ENCODE measurements around the gene BCAT1. TPM values are rescaled to one million over a fixed set of nuclear protein-coding genes. Genes with fewer than 3 reads are reported as not detected.
A peak's percentile ranks its signal among the peaks of the same experiment; 100 is the strongest.

Gene BCAT1
- total and polyA plus RNA-seq, 8 donors = 1.3 to 33.0 (median 7.4) TPM

DNA sequence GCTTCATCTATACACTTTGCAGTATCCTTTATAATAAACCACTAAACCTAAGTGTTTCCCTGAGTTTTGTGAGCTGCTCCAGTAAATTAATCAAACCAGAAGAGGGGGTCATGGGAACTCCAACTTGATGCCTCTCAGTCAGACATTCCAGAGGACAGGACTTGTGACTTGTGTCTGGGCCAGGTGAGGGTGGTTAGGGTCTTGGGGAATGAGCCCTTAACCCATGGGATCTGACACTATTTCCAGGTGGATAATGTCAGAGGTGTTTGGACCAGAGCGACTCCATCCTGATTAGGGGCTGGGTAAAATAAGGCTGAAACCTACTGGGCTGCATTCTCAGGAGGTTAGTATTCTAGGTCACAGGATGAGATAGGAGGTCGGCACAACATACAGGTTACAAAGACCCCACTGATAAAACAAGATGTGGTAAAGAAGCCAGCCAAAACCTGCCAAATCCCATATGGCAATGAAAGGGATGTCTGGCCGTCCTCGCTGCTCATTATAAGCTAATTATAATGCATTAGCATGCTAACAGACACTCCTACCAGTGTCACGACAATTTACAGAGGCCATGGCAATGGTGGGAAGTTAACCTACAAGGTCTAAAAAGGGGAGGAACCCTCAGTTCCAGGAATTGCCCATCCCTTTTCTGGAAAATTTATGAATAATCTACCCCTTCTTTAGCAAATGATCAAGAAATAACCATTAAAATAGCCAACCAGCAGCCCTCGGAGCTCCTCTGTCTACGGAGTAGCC is 58.7 kb downstream of the BCAT1 start:
- 91 to 98% (median 93%) methylated on average over 7 of the region's 7 CpGs for WGBS, 5 donors
- intact Hi-C loops (cut with DNase I; ENCODE audit: low total_unique reads) = no loop called here

DNA sequence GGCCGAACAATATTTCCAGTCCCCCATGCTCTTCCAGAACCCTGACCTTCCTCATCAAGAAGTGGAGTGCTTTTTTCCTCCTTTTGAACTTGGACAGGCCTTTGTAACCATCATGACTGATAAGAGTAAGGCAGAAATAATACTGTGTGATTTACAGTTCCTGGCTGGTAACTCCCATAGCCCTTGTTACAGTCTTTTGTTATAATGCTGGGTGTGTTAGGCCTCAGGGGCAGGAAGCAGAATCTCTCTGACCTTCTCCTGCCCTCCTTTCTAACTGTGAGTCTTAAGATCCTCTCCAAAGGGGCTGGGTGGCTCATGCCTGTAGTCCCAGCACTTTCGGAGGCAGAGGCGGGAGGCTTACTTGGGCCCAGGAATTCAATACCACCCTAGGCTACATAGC is 59.5 kb downstream of the BCAT1 start:
- TF ChIP-seq, protein P1, sequence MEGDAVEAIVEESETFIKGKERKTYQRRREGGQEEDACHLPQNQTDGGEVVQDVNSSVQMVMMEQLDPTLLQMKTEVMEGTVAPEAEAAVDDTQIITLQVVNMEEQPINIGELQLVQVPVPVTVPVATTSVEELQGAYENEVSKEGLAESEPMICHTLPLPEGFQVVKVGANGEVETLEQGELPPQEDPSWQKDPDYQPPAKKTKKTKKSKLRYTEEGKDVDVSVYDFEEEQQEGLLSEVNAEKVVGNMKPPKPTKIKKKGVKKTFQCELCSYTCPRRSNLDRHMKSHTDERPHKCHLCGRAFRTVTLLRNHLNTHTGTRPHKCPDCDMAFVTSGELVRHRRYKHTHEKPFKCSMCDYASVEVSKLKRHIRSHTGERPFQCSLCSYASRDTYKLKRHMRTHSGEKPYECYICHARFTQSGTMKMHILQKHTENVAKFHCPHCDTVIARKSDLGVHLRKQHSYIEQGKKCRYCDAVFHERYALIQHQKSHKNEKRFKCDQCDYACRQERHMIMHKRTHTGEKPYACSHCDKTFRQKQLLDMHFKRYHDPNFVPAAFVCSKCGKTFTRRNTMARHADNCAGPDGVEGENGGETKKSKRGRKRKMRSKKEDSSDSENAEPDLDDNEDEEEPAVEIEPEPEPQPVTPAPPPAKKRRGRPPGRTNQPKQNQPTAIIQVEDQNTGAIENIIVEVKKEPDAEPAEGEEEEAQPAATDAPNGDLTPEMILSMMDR (IDR thresholded peaks at IDR 0.05) = no peak
- TF ChIP-seq POLR2A (IDR thresholded peaks at IDR 0.05) (no peak), EP300 (IDR thresholded peaks at IDR 0.05) (no peak), POLR2AphosphoS5 (IDR thresholded peaks at IDR 0.05) (no peak)
- intact Hi-C loops (cut with DNase I; ENCODE audit: low total_unique reads) = no loop called here
- Histone ChIP-seq H3K4me1 (no peaks in the 10 kb centered on the region), H3K27me3 (no peaks in the 10 kb centered on the region), H3K36me3 (no peaks in the 10 kb centered on the region), H3K4me3 (no peak overlapping the region), H3K9me3 (no peaks in the 10 kb centered on the region), H3K27ac (no peak overlapping the region)
- peak in 1 of 2 donors; percentile 17 for DNase-seq
- WGBS, 5 donors = 90 to 97% (median 96%) methylated on average over 3 of the region's 3 CpGs

More for the DNA sequence above, 58.7 kb downstream of the BCAT1 start:
- DNase-seq = no peak
- Histone ChIP-seq H3K9me3 (no peaks in the 10 kb centered on the region), H3K36me3 (no peaks in the 10 kb centered on the region), H3K27ac (no peak overlapping the region), H3K4me3 (no peak overlapping the region), H3K4me1 (no peaks in the 10 kb centered on the region), H3K27me3 (no peaks in the 10 kb centered on the region)
- no peak for TF ChIP-seq POLR2A (IDR thresholded peaks at IDR 0.05)
- TF ChIP-seq EP300 (IDR thresholded peaks at IDR 0.05) = no peak
- TF ChIP-seq, protein P1 (IDR thresholded peaks at IDR 0.05) = no peak
- TF ChIP-seq POLR2AphosphoS5 (IDR thresholded peaks at IDR 0.05) = no peak

DNA sequence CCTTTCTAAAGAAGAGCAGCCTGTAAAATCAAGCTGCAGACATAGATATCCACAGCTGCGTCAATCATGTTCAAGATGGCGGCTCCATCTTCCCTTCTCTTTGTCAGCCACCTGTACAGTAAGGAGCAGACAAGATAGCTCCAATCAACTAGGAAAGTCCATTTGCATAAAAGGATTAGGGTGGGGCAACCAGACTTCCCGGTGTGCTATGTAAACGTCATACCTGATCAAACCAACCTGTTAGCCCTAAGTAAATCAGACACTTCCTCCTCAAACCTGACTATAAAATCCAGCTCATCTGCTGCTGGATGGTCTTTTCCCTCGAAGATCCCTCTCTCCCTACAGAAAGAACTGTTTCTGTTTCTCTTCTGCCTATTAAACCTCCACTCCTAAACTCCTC is 60.1 kb downstream of the BCAT1 start:
- H3K27me3 ChIP-seq = no peaks in the 10 kb centered on the region
- no peak overlapping the region for H3K27ac ChIP-seq
- H3K36me3 ChIP-seq = no peaks in the 10 kb centered on the region
- DNase-seq = no peak
- TF ChIP-seq POLR2A (IDR thresholded peaks at IDR 0.05) (no peak), EP300 (IDR thresholded peaks at IDR 0.05) (no peak), POLR2AphosphoS5 (IDR thresholded peaks at IDR 0.05) (no peak)
- TF ChIP-seq, protein P1 (IDR thresholded peaks at IDR 0.05) = no peak
- H3K4me3 ChIP-seq = no peak overlapping the region
- H3K4me1 ChIP-seq = no peaks in the 10 kb centered on the region
- intact Hi-C loops (cut with DNase I; ENCODE audit: low total_unique reads) = no loop called here
- H3K9me3 ChIP-seq = no peaks in the 10 kb centered on the region
- WGBS, 5 donors = 58 to 81% (median 70%) methylated on average over 5 of the region's 5 CpGs

DNA sequence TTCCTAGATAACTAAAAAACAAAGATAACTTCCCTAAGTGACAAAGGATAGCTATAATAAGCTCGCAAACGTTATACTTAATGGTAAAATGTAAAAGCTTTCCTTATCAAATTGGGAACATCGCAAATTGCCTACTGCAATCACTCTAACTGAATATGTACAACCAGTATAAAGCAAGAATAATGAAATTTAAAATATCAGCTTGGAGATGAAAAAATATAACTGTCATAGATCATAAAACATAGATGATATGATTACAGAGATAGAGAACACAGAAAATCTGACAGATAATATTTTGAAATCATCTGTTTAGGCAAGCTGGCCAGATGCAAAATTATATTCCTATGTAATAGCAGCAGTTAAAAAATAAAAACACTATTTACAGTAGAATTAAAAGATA is 64.0 kb downstream of the BCAT1 start:
- Histone ChIP-seq H3K27ac (no peak overlapping the region), H3K36me3 (no peaks in the 10 kb centered on the region), H3K4me3 (no peak overlapping the region), H3K9me3 (no peaks in the 10 kb centered on the region), H3K4me1 (peaks cover 0 to 4% (median 0%) of the 10 kb centered on the region in 4 donors), H3K27me3 (no peaks in the 10 kb centered on the region)
- no peak for TF ChIP-seq POLR2A (IDR thresholded peaks at IDR 0.05)
- TF ChIP-seq, protein P1 (IDR thresholded peaks at IDR 0.05) = no peak
- no peak for TF ChIP-seq EP300 (IDR thresholded peaks at IDR 0.05)
- WGBS, 5 donors = 85 to 95% (median 92%) methylated on average over 3 of the region's 3 CpGs
- intact Hi-C loops (cut with DNase I; ENCODE audit: low total_unique reads) = no loop called here
- no peak for DNase-seq
